T1000 (cell line): ENCODE results near the gene ARHGEF17.

ENCODE experiments used
- DNase-seq: peaks from one replicate; lab custom pipeline; 2025; ENCODE audit warnings: mixed read lengths; lab: John Stamatoyannopoulos, UW

ARHGEF17 gene

DNA sequence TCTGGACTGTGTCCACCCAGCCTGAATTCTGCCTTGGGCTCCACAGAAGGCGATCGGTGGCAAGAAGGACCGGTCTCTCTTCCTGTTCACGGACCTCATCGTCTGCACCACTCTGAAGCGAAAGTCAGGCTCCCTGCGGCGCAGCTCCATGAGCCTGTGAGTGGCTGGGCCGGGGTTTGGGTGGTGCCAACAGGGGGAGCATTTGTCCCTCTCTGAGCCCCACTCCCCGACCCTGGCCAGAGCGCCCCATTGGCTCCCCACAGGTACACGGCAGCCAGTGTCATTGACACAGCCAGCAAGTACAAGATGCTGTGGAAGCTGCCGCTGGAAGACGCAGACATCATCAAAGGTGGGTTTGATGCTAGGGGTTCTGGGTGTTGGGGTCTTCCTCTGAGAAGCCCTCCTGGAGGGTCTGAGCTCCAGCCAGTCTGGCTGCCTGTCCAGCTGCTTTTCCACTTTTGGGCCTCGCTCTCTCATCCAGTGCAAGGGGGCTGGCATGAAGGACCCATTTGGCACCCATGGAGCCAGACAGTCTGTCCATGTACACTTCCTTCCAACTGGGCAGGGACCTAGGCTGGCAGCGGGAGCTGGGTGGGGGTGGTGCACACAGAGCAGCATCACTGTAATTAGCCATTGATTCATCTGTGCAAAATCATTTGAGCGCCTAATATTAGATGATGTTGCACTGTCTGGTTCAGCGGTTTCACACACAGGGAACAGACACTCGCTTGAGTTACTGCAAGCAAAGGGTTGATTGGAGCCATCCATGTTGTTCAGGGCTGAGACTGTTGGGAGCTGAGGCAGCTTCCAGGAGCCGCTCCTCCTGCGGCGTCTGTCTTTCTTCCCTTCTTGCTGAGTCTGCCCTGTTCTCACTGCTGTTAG is 49.1 kb downstream of the ARHGEF17 start:
- DNase-seq, result no peak

DNA sequence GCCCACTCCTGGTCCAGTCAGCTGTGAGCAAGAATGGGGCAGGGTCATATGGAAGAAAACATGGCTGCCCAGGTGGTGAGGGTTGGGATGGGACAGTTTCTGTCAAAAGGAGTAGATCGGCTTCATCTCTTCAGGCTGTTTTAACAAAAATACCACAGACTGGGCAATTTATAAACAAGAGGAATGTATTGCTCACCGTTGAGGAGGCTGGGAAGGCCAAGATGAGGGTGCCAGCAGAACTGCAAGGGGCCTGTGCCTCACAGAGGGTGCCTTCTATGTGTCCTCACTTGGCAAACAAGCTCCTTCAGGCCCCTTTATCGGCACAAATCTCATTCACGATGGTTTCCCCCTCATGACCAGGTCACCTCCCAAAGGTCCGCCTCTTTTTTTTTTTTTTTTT is 50.0 kb downstream of the ARHGEF17 start:
- no peak for DNase-seq

DNA sequence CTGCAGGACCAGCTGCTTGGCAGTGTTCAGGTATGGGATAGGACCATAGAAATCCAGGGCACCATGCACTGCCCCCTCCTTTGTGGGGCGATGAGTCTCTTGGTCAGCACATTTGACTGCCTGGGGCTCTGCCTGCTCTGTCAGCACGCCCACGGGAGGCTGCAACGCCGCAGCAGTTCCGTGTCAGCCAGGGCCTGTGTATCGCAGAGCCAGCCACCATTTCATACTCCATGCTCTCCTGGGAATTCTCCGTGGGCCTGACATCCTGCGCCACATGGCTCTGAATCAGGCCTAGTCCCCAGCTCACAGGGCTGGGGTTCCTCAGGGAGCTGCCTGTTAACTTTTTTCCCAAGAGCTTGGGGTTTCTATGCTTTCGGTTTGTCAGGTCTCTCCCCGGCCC is 51.3 kb downstream of the ARHGEF17 start:
- peak; percentile 24 for DNase-seq

DNA sequence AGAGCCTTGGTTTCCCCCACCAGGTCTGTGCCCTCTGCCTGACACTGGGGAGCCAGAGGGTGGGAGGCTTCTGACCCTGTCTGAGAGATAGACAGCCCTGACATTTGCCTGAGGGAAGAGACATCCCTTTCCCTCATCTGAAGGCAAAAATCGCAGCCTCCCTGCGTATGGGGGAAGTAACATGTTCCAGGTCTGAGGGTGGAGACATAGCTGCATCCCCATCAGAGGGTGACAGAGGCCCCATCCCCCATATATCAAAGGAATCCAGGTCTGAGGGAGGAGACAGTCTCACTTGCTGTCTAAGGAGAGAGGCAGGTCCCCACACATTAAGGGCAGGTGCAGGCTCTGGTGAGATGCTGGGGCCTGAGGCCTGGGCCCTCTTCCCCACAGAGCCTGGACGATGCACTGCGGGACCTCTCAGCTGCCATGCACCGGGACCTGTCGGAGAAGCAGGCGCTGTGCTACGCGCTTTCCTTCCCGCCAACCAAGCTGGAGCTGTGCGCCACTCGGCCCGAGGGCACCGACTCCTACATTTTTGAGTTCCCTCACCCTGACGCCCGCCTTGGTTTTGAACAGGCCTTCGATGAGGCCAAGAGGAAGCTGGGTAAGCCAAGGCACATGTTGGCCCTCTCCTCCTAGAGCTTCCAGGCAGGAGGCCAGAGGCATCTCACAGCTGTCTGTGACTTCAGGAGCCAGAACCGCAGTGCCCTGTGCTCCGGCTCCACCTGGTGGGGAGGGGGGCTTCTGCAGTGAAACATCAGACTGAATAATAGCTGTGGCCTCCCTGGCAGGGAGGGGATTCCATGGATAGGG is 52.1 kb downstream of the ARHGEF17 start:
- no peak for DNase-seq

DNA sequence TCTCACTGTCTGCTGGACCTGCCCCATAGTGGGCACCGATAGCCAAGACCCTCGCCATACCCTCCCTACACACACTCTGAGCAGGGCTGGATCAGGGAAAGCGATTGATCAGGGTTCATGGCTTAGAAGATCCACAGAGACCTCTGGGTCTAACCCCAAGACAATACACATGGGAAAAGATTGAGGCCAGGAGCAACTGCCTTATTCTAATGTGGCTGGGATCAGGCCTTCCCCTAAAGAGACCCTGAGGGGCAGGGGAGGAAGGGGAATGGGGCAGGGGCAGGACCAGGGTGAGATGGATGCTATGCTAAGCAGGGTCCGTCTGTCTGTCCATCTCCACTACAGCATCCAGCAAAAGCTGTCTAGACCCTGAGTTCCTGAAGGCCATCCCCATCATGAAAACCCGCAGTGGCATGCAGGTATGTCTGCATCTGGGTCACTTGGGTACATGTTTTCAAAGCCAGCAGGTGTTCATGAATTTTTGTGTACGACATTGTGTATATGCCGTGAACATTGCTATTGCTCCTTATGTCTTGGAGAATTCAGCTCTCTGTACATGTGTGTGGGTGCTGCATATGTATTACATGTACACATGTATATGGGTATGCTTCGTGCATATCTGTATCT is 52.8 kb downstream of the ARHGEF17 start:
- DNase-seq, result no peak

DNA sequence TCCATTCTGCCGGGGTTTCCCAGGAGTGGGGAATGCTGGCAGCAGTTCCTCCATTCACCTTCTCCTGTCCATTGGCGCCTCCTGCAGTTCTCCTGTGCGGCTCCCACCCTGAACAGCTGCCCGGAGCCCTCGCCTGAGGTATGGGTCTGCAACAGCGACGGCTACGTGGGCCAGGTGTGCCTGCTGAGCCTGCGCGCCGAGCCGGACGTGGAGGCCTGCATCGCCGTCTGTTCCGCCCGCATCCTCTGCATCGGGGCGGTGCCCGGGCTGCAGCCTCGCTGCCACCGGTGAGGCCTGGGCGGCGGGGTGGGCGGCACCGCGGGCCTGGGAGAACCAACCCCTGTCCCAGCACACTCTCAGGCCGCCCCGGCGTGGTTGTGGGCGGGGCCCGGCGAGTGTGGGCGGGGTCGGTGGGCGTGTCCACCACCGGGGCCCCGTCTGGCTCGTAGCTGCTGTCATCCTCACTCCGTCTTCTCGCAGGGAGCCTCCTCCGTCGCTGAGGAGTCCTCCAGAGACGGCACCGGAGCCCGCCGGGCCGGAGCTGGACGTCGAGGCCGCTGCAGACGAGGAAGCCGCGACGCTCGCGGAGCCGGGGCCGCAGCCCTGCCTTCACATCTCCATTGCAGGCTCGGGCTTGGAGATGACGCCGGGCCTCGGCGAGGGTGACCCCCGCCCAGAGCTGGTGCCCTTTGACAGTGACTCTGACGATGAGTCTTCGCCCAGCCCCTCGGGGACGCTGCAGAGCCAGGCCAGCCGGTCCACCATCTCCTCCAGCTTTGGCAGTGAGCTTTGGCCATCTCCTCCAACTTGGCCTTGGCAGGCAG is 54.1 kb downstream of the ARHGEF17 start:
- no peak for DNase-seq

DNA sequence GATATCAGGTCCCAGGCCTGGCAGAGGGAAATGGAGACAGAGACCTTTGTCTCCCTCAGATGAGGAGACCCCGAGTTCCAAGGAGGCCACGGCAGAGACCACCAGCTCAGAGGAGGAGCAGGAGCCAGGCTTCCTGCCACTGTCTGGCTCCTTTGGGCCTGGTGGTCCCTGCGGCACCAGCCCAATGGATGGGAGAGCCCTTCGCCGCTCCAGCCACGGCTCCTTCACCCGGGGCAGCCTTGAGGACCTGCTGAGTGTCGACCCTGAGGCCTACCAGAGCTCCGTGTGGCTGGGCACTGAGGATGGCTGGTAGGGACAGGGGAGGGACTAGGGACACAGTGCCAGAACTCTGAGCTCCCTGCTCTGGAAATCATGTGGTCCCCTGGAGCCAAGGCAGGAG is 55.1 kb downstream of the ARHGEF17 start:
- DNase-seq, result no peak

DNA sequence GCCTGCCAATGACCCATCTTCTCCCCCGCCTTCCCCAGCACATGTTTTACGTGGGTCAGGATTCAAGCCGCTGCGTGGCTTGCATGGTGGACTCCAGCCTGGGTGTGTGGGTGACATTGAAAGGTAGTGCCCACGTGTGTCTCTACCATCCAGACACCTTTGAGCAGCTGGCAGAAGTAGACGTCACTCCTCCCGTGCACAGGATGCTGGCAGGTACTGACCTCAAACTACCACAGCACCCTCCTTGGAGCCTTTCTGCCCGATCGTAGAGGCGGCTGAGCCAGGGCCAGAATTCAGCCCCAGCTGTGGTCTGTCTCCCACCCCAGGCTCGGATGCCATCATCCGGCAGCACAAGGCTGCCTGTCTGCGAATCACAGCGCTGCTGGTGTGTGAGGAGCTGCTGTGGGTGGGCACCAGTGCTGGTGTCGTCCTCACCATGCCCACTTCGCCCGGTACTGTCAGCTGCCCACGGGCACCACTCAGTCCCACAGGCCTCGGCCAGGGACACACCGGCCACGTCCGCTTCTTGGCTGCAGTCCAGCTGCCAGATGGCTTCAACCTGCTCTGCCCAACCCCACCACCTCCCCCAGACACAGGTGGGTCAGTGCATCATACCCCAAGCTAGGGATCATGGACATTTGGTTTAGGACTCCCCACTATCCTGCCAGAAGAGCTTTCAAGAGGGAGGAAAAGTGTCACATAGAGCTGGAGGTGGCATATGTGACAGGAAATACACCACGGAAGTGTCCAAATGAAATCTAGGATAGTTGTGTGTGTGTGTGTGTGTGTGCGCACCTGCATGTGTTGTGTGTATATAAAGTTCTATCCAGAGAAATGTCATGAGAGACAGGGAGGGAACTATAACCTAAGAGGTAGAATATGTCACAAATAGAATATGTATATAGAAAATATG is 57.5 kb downstream of the ARHGEF17 start:
- DNase-seq, result no peak

DNA sequence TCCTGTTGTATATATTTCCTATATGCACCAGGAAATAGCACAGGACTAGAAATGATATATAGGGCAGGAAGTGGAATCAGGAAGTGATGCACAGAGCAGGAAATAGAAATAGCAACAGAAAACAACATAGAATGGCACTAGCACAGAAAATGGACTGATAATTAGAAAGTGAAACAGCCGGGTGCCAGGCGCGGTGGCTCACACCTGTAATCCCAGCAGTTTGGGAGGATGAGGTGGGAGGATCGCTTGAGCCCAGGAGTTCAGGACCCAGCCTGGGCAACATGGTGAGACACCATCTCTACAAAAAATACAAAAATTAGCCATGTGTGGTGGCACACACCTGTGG is 58.2 kb downstream of the ARHGEF17 start:
- DNase-seq, result no peak

DNA sequence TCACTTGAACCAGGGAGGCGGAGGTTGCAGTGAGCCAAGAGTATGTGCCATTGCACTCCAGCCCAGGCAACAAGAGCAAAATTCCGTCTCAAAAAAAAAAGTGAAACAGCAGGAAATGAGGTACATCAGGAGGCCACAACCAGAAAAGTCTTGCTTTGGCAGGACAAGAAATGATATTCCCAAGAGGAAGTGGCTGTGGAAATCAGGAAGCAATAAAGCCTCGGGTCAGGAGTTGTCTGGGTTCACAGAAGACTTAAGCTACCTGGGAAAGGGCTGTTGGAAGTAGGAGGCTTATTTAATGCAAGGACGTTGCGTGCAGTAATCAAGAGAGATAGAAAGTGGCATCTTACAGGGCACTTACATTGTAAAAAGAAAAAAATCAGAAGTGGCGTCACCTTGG is 58.9 kb downstream of the ARHGEF17 start:
- DNase-seq, result no peak

DNA sequence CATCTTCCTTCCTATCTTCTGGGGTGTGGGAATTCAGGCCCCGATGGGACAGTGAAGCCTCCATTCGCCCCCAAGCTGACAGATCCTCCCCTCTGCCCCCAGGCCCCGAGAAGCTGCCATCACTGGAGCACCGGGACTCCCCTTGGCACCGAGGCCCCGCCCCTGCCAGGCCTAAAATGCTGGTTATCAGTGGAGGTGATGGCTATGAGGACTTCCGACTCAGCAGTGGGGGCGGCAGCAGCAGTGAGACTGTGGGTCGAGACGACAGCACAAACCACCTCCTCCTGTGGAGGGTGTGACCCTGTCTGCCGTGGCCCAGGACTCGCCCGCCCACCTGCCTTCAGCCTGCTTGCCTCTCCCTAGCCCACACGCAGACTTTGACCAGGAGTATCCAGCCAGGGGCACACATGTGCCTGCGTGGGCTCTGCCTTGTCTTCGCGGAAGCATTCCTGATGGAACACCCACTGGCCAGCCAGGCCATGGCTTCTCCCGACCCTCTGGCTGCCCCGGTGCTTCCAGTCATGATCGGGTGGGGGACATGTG is 59.5 kb downstream of the ARHGEF17 start:
- no peak for DNase-seq

DNA sequence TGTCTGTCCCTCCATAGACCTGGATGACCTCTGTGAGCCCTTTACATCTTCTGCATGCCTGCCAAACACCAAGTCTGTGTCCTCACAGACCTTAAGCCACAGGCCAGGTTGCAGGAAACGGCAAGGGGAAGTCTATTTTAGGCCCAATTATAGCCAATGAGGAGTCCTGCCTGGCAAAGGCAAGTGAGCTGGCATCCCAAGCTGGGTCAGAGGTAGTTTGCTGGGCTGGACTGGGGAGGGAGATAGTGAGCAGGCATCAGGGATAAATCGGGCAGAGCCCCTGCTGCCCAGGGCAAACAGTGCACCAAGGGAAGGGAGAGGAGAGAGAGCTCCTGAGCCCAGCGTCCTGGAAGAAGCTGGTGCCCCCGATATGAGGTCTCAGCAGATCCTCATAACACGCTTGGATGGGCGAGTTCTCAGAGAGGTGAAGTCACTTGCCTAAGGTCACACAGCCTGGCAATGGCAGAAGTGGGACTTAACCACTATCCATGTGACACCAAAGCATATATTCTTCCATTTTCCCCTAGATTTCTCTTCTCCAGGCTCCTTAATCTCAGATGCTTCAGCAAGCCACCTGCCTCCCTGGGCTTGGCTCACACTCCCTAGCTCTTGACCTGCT is 64.4 kb downstream of the ARHGEF17 start:
- no peak for DNase-seq

DNA sequence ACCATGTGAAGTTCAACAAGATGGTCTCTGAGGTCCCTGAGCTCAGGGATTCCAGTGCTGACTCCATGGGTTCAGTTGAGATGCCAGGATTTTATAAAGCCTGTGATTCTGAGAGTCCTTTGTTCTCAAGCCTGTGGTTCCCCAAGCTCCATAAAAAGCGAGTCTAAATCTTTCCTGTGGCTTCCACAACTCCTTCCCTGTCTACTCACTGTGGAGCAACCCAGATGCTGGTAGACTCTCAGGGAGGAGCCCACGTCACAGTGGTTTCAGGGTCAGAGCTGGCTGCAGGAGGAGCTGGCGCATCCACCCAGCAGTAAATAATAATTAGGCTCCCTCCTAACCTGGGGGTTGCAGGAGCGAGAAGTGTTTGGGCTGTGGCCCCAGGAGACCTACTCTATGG is 66.1 kb downstream of the ARHGEF17 start:
- no peak for DNase-seq

DNA sequence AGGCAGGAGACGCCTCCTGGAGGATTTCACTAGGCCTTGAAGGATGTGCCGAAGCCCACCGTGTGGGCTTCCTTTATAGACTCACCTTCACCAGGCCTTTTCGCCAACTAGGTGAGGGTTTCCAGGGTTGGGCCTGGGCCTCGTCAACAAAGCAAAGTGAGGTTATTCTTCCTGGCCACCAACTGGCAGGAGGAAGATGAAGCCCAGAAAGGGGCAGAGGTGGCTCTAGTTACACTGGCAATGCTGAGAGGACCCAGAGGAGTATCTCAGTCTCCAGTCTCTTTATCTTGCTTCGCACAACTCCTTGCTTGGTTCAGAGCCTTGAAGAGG is 67.7 kb downstream of the ARHGEF17 start:
- no peak for DNase-seq

DNA sequence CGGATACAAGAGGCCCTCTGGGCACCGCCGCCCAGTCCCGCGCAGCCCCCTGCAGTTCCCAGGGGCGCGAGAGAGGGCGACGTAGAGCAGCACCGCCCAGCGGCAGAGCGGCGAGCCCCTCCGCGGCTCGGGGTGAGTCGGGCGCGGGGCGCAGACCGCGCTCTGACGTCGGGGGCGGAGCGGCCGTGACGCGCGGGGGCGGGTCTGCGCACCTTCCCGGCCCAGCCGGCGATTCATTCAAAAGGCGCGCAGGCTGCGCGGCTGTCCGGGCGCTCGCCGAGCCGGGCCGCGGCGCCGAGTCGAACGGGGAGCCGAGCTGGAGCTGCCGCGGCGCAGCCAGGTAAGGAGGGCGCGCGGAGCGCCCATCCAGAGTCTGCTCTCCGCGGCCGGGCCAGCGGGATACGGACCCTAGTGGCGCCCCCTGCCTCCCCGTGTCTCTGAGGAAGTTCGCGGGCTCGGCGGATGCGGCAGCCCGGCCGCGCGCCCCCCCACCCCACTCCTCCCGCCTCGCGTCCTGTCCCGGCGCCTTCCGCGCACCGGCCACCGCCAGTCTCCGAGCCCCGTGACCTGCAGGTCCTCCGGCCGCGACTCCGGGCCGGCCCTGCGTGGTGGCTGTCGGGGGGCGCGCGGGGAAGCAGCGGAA is 68.2 kb downstream of the ARHGEF17 start, which contains the start of gene RELT:
RELT (plus strand) TSS at position 240 of the 643 bp plus-strand sequence. CDS start 12,738 bp downstream, outside the sequence.
- peak; percentile 94 for DNase-seq

DNA sequence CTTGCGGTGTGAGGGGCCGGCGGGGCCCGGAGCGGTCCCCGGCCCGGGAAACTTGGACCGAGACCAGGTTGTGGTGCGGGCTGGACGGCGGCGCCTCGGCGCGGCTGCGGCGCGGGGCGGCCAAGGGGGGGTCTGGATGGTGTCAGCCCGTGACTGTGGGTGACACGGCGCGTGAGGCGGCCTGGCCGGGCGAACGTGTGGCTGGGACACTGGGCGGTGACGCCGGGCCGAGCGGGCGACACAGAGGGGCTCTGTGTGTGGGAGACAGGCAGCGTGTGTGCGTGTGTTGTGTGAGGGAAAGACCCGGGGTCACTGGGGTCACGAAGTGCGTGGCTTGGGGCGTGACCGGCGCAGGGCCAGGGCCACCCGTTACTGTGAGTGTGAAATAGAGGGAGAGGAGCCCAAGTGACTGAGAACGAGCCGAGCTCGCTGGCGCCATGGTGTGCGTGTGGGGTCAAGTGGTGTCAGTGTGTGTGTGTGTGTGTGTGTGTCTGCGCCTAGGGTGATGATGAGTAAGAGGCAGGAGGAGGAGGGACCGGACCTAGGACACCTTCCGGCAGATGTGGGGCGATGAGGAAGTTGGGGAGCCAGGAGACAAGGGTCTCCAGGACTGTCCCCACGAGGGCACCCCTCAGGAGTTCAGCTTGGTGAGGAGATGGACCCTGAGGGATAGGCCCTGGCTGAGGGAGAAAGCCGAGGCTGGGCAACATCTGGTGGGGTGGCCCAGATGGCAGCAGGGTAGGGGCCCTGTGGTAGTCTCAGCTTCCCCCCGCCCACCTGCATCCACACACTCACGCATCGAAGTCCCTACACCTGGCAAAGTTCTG is 68.9 kb downstream of the ARHGEF17 start:
- peak; percentile 55 for DNase-seq

DNA sequence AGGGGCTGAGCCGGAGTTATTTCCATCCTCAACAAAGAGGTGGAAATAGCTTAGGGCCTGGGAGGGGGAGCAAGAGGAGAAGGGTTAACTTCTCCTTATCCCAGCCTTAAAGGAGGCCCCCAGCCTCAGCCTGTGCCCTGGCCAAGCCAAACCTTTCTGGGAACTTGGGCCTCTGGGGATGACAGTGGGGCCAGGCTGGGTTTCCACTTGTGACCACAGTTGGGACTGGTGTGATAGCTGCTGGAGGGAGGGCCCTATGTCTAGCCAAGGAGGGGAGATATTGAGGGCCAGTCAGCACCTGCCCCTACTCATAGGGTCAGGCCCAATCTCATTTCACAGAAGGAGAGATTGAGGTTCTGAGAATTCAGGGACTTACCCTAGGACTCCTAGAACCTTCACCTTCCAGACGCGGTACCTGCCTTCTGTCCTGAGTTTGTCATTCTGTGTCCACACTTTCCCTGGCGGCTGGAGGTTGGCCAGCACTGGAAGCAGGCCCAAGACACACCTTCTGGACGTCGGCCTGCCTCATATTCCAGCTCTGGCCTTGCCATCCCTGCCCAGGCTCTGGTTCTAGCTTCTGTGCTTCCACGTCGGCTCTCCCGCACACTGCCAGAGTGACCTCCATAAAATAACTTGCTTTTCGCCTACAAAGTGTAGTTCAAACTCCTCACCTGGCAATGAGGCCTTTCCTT is 71.3 kb downstream of the ARHGEF17 start:
- DNase-seq, result no peak

DNA sequence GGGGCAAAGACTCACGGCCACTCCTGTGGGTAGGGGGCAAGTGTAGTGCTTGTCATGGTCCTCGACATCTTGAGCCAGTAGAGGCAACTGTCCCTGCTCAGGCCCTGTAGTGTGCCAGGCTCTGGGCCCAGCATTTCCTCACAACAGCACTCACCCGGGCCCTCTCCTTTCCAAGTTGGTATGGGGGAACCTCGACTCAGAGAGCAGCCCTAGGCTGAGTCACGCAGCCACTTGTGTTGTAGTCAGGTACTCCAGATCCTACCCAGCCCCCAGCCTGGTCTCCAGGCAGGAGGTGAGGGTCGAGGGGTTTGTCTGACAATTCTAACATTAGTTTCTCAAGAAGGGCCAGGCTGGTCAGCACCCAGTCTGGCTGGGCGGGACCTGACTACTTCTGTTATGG is 72.3 kb downstream of the ARHGEF17 start:
- DNase-seq, result no peak
